Limb (tissue), 2 donors: Measurements from ENCODE around the gene PLAC8L1.

Experiments used
- DNase-seq, 2 donors: peaks; one replicate each; pipeline ENCODE4 v3.0.0-alpha.2; 2016; ENCODE audit errors: extremely low spot score in 2 of 2

PLAC8L1 gene

GRCh38 chr5:146043722-146044121 lies 61.7 kb downstream of the PLAC8L1 start:
- DNase-seq: no peak

- no peak for DNase-seq
Measured at GRCh38 chr5:146042628-146043279, 62.6 kb downstream of the PLAC8L1 start.

GRCh38 chr5:146041180-146041789 lies 64.1 kb downstream of the PLAC8L1 start:
- peak in 1 of 2 donors; percentile 12 for DNase-seq

GRCh38 chr5:146040527-146040926 lies 64.8 kb downstream of the PLAC8L1 start:
- DNase-seq: no peak

- DNase-seq: no peak
Measured at GRCh38 chr5:146039420-146039819, 66.0 kb downstream of the PLAC8L1 start.

GRCh38 chr5:146034605-146035004 lies 70.8 kb downstream of the PLAC8L1 start:
- DNase-seq: no peak
